Measurements from ENCODE around the gene CDKN2D. TPM values are rescaled to one million over a fixed set of nuclear protein-coding genes. Genes with fewer than 3 reads are reported as not detected.

CDKN2D gene
- total RNA-seq, 1 experiment from 2014 or later: 17.1 TPM

DNA sequence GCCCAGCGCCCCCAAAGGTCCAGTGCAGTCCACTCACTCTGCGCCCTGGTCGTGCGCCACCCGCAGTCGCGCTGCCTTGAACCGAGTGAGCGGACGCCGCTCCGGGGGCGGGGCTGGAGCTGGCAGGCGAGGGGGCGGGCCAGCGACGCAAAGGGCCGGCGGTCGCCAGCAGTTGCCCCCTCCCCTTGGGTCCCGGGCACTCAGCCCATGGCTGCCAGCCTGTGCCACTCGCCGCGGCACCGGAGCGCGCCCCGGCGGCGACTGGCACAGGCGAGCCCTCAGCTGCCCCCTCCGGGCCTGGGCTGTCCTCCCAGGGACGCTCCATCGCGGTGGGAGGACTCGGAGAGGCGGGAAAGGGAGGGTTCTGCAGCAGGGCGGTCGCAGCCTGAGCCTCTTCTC lies 51.4 kb downstream of the CDKN2D start, which contains the start of gene S1PR5:
Gene S1PR5, minus strand, starts transcription at position 87 of the 399 bp plus-strand sequence. CDS start 2,436 bp downstream, outside the sequence.
- ChIA-PET POLR2A (ENCODE audit: unreplicated experiment) (no interaction called here), CTCF (no interaction called here)
- H2AFZ ChIP-seq (ENCODE audit: low read length): peak within 1 kb of the TSS; percentile 85
- peak within 1 kb of the TSS; percentile 68 for H3K4me3 ChIP-seq (ENCODE audit: low read length)
- H3K9ac ChIP-seq (ENCODE audit: low read length): no peak within 1 kb of the TSS
- no peaks in the 10 kb centered on the region for H4K20me1 ChIP-seq (ENCODE audit: low read length)
- DNase-seq (no peak), ATAC-seq (peak; percentile 56)
- TF ChIP-seq, protein P1, sequence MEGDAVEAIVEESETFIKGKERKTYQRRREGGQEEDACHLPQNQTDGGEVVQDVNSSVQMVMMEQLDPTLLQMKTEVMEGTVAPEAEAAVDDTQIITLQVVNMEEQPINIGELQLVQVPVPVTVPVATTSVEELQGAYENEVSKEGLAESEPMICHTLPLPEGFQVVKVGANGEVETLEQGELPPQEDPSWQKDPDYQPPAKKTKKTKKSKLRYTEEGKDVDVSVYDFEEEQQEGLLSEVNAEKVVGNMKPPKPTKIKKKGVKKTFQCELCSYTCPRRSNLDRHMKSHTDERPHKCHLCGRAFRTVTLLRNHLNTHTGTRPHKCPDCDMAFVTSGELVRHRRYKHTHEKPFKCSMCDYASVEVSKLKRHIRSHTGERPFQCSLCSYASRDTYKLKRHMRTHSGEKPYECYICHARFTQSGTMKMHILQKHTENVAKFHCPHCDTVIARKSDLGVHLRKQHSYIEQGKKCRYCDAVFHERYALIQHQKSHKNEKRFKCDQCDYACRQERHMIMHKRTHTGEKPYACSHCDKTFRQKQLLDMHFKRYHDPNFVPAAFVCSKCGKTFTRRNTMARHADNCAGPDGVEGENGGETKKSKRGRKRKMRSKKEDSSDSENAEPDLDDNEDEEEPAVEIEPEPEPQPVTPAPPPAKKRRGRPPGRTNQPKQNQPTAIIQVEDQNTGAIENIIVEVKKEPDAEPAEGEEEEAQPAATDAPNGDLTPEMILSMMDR (conservative IDR thresholded peaks at IDR 0.05; ENCODE audit: low read depth, low read length): 0 out of 2 replicates have a peak, but pooled peaks have one; percentile 15
- TF ChIP-seq EZH2 (IDR thresholded peaks at IDR 0.05; ENCODE audit: low read length, unreplicated experiment) (no peak), EZH2phosphoT487 (IDR thresholded peaks at IDR 0.05; ENCODE audit: borderline replicate concordance, low read length) (no peak)
- no peaks in the 10 kb centered on the region for H3K36me3 ChIP-seq (ENCODE audit: low read depth, low read length)
- H3K9me2 ChIP-seq (replicated peaks; ENCODE audit: low read length): no peaks in the 10 kb centered on the region
- no peaks in the 10 kb centered on the region for H3K27me3 ChIP-seq (ENCODE audit: low read length)
- no peaks in the 10 kb centered on the region for H3K79me2 ChIP-seq (ENCODE audit: low read length)
- peak within 1 kb of the TSS; percentile 90 for H3K4me2 ChIP-seq (ENCODE audit: low read length)
- no TSS peak for BruUV-seq (replicated peaks)
- intact Hi-C loops (cut with micrococcal nuclease): no loop called here
- no peaks in the 10 kb centered on the region for H3K9me3 ChIP-seq (ENCODE audit: low read length)
- no peaks in the 10 kb centered on the region for H3F3A ChIP-seq (ENCODE audit: low read length, unreplicated experiment)
- H3K4me1 ChIP-seq (ENCODE audit: insufficient read depth, low read length): peaks cover 13% of the 10 kb centered on the region; the same call in 1 of the 2 replicates
- H3K27ac ChIP-seq (ENCODE audit: low read length): no peak within 1 kb of the TSS

DNA sequence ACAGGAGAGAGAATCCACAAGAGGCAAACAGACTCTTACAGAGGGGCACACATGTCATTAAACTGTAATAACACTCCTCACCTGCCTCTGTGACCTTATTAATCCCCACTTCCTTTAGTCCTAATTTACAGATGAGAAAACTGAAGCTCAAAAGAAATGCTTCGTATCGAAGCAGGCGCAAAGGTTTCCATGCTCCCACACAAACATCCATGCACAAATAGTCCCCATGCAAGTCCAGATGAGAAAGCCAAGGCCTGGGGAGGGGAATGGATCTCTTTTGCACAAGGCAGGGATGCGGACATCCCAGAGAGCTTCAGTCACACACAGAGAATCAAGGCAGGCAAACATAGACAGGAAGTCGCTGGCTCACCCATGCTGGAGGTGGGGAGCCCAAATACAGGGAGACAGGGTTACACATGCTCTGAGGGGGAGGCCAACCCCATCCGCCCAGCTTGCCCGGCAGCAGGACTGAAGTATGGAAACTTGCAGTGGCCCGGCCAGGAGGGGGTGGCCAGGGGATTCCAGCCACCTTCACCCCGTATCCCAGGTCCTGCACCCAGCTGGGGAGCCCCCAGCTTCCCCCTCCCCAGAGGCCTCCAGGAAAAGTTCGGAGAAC lies 52.0 kb downstream of the CDKN2D start:
- H3K4me3 ChIP-seq (ENCODE audit: low read length): peak overlapping the region; percentile 68
- ATAC-seq (peak; percentile 21), DNase-seq (no peak)
- H3K36me3 ChIP-seq (ENCODE audit: low read depth, low read length): no peaks in the 10 kb centered on the region
- no peaks in the 10 kb centered on the region for H3K9me2 ChIP-seq (replicated peaks; ENCODE audit: low read length)
- no peak for TF ChIP-seq EZH2phosphoT487 (IDR thresholded peaks at IDR 0.05; ENCODE audit: borderline replicate concordance, low read length)
- no peak for TF ChIP-seq EZH2 (IDR thresholded peaks at IDR 0.05; ENCODE audit: low read length, unreplicated experiment)
- TF ChIP-seq, protein P1 (conservative IDR thresholded peaks at IDR 0.05; ENCODE audit: low read depth, low read length): no peak
- POLR2A ChIA-PET (ENCODE audit: unreplicated experiment): no interaction called here
- H3K79me2 ChIP-seq (ENCODE audit: low read length): no peaks in the 10 kb centered on the region
- intact Hi-C loops (cut with micrococcal nuclease): no loop called here
- CTCF ChIA-PET: interaction anchor here (0.6 kb wide), 1 partner anchor 640 kb away, joined by 4 read pairs; no protein-coding TSS in a partner anchor
- H3F3A ChIP-seq (ENCODE audit: low read length, unreplicated experiment): no peaks in the 10 kb centered on the region
- H3K9ac ChIP-seq (ENCODE audit: low read length): no peak overlapping the region
- BruUV-seq (replicated peaks): no TSS peak
- H2AFZ ChIP-seq (ENCODE audit: low read length): peak overlapping the region; percentile 85
- H3K27me3 ChIP-seq (ENCODE audit: low read length): no peaks in the 10 kb centered on the region
- no peak overlapping the region for H3K27ac ChIP-seq (ENCODE audit: low read length)
- H4K20me1 ChIP-seq (ENCODE audit: low read length): no peaks in the 10 kb centered on the region
- peak overlapping the region; percentile 90 for H3K4me2 ChIP-seq (ENCODE audit: low read length)
- H3K9me3 ChIP-seq (ENCODE audit: low read length): no peaks in the 10 kb centered on the region
- peaks cover 13% of the 10 kb centered on the region; the same call in 1 of the 2 replicates for H3K4me1 ChIP-seq (ENCODE audit: insufficient read depth, low read length)

Small RNAs within 50 kb of the gene (microRNA-seq; reads per million reads assigned to microRNA genes)
- not detected for gene MIR1238 (ENCODE audit: unreplicated experiment)

Other genes with a start within 250 kb of the CDKN2D start
- gene RAVER1, start 235.4 kb downstream of the CDKN2D start, total RNA-seq (2014; rRNA removed): 62.4 and 81.8 TPM in 2 replicates
- gene ICAM3, start 229.4 kb downstream of the CDKN2D start, total RNA-seq (2014; rRNA removed): 37.7 and 46.9 TPM in 2 replicates
- gene TYK2, start 188.4 kb downstream of the CDKN2D start, total RNA-seq (2014; rRNA removed): 177 and 201 TPM in 2 replicates
- 560 and 709 TPM in 2 replicates for gene CDC37, start 165.4 kb downstream of the CDKN2D start, total RNA-seq (2014; rRNA removed)
- gene PDE4A, start 148.4 kb downstream of the CDKN2D start, total RNA-seq (2014; rRNA removed): 2.8 and 3.1 TPM in 2 replicates
- gene KEAP1, start 65.6 kb downstream of the CDKN2D start, total RNA-seq (2014; rRNA removed): 151 and 184 TPM in 2 replicates
- gene S1PR5, start 51.5 kb downstream of the CDKN2D start, total RNA-seq (2014; rRNA removed): 2.4 and 4.1 TPM in 2 replicates
- gene ATG4D, start 25.1 kb downstream of the CDKN2D start, total RNA-seq (2014; rRNA removed): 53.2 and 65.9 TPM in 2 replicates
- gene KRI1, start 3.0 kb downstream of the CDKN2D start, total RNA-seq (2014; rRNA removed): 52.9 and 72.6 TPM in 2 replicates
- 43.9 and 50.0 TPM in 2 replicates for gene AP1M2, start 18.3 kb upstream of the CDKN2D start, total RNA-seq (2014; rRNA removed)
- gene SLC44A2, start 56.6 kb upstream of the CDKN2D start, total RNA-seq (2014; rRNA removed): 63.9 and 87.3 TPM in 2 replicates
- gene ILF3, start 85.4 kb upstream of the CDKN2D start, total RNA-seq (2014; rRNA removed): 322 and 441 TPM in 2 replicates
- gene QTRT1, start 132.5 kb upstream of the CDKN2D start, total RNA-seq (2014; rRNA removed): 72.7 and 79.7 TPM in 2 replicates
- 150 and 211 TPM in 2 replicates for gene DNM2, start 149.1 kb upstream of the CDKN2D start, total RNA-seq (2014; rRNA removed)